Left lung (tissue), 10 donors: ENCODE measurements around the gene ULK3. TPM values are rescaled to one million over a fixed set of nuclear protein-coding genes. Genes with fewer than 3 reads are reported as not detected.

Experiments
- ATAC-seq: fragments of 200-7000 bp; cut with Tn5 transposase; one replicate; pipeline ENCODE4 v1.9.1; 2020; ENCODE audit warnings: moderate library complexity
- DNase-seq, 4 donors: peaks; one replicate each; pipeline ENCODE4 v3.0.0-alpha.2; 2013 to 2020
- H3K27ac ChIP-seq, 2 donors: fragments of 200-600 bp; sonication (generic) in 1 of 2; one replicate each; pipeline versions ENCODE4 v1.5.0 to v1.8.0; 2020 to 2021
- H3K27me3 ChIP-seq, 2 donors: fragments of 200-600 bp; sonication (generic) in 1 of 2; one replicate each; pipeline versions ENCODE4 v1.5.0 to v1.8.0; 2020 to 2021
- H3K36me3 ChIP-seq, 2 donors: fragments of 200-600 bp; sonication (generic) in 1 of 2; one replicate each; pipeline versions ENCODE4 v1.5.0 to v1.8.0; 2020 to 2021
- H3K4me1 ChIP-seq, 2 donors: fragments of 200-600 bp; one replicate each; pipeline ENCODE4 v1.8.0; 2021
- H3K4me3 ChIP-seq, 2 donors: fragments of 200-600 bp; sonication (generic) in 1 of 2; one replicate each; pipeline versions ENCODE4 v1.5.0 to v1.8.0; 2020 to 2021; ENCODE audit warnings: mild to moderate bottlenecking in 1 of 2
- H3K9me3 ChIP-seq, 2 donors: fragments of 200-600 bp; sonication (generic) in 1 of 2; one replicate each; pipeline versions ENCODE4 v1.5.0 to v1.8.0; 2020 to 2021
- intact Hi-C, 2 donors: fragments of 100-400 bp; cut with DNase I; formaldehyde crosslinking; loops; one replicate each; pipeline versions ENCODE4 v1.11.2 to v1.14.2; 2022
- polyA plus RNA-seq, 6 donors: library from polyadenylated mRNA; unstranded; fragments of 120-200 nt; gene quantifications; one replicate each; pipeline ENCODE4 v1.2.1, GENCODE V29; 2013; ENCODE audit not compliant: insufficient read length in 6 of 6
- total RNA-seq, 2 donors: library from RNA; stranded (reverse); fragmentation: NEBNext Ultra II Directional; extraction: Animal tissue kit (Norgen Biotek cat#: 25700); gene quantifications; one replicate each; pipeline ENCODE4 v1.2.1, GENCODE V29; 2021
- TF ChIP-seq, protein P1 (sequence below), 2 donors: fragments of 200-600 bp; sonication (generic) in 1 of 2; IDR thresholded peaks; one replicate each; pipeline versions ENCODE4 v1.5.0 to v1.8.0; 2021; ENCODE audit warnings: antibody characterized with exemption in 2 of 2
- donor health status: DM: no; HTN: yes; CAD: no.
- donor health status: DM: no; HTN: no; CAD: no.

The ULK3 gene
- total and polyA plus RNA-seq, 8 donors: 27.3 to 45.1 (median 37.4) TPM

DNA sequence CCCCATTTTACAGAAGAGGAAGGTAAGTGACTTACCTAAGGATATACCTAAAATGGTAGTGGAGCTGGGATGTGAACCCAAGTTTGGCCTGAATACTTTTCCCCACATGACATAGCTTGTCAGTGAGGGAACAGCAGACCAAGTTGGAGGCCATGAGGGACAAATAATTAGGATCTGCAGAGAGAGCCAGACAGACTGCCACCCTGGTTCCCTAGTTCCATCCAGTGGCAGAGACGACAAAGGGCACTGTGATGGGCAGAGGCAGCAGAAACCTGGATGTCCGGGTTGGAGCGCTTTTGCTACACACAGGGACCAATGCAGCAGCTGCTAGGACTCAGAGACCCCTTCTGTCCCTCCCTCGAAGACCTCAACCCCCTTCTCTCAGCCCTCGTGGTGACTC, 15.3 kb downstream of the ULK3 start:
- H3K4me1 ChIP-seq: no peaks in the 10 kb centered on the region
- intact Hi-C loops: no loop called here
- DNase-seq: no peak

DNA sequence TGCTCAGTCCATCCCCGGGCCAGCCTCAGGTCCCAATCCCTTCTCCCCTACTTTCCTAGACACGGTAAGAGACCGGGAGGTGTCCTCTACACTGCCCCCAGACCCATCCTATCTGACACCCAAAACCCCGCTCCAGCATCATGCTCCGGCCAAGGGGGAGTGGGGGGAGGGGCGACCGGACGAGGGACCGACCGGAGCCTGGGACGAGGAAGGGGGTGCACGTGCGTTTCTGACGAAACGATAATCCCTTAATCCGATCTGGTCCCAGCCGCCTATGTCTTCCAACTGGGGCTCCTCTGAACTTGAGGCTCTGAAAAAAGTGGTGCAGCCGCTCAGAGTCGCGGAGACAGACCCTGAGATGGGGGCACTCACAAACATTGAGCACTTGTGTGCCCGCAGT, 16.0 kb downstream of the ULK3 start:
- DNase-seq: no peak
- intact Hi-C loops: no loop called here
- no peak for ATAC-seq

More for the DNA sequence above, 15.3 kb downstream of the ULK3 start:
- no peak for ATAC-seq
- no peaks in the 10 kb centered on the region for H3K36me3 ChIP-seq
- H3K9me3 ChIP-seq: no peaks in the 10 kb centered on the region
- no peak overlapping the region for H3K27ac ChIP-seq
- peaks cover 9 to 50% of the 10 kb centered on the region in 2 donors for H3K27me3 ChIP-seq
- TF ChIP-seq, protein P1, sequence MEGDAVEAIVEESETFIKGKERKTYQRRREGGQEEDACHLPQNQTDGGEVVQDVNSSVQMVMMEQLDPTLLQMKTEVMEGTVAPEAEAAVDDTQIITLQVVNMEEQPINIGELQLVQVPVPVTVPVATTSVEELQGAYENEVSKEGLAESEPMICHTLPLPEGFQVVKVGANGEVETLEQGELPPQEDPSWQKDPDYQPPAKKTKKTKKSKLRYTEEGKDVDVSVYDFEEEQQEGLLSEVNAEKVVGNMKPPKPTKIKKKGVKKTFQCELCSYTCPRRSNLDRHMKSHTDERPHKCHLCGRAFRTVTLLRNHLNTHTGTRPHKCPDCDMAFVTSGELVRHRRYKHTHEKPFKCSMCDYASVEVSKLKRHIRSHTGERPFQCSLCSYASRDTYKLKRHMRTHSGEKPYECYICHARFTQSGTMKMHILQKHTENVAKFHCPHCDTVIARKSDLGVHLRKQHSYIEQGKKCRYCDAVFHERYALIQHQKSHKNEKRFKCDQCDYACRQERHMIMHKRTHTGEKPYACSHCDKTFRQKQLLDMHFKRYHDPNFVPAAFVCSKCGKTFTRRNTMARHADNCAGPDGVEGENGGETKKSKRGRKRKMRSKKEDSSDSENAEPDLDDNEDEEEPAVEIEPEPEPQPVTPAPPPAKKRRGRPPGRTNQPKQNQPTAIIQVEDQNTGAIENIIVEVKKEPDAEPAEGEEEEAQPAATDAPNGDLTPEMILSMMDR (IDR thresholded peaks at IDR 0.05): no peak
- no peak overlapping the region for H3K4me3 ChIP-seq

DNA sequence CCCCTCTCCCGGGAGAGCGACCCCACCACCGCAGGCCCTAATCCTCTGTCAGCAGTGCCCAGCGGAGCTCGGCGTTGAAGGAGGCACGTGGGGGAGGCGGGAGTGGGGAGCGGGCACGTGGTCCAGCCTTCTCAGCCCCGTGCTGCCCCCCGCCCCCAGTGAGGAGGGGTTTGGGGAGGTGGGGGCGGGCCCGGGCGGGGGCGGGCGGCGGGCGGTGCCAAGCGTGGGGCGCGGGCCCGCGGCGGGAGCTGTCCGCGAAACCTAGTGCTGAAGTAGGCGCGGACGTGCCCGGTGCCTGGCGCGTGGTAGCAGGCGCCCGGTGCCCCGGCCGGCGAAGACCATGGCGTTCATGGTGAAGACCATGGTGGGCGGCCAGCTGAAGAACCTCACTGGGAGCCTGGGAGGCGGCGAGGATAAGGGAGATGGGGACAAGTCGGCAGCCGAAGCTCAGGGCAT, 16.6 kb downstream of the ULK3 start, which contains the start of gene CPLX3:
Gene CPLX3, plus strand, starts transcription at position 264 of the 456 bp plus-strand sequence. Its CDS starts 77 bp downstream, at position 341.
- TF ChIP-seq, protein P1 (IDR thresholded peaks at IDR 0.05): no peak
- H3K4me3 ChIP-seq: no peak within 1 kb of the TSS
- intact Hi-C loops: no loop called here
- peak; percentile 81 for ATAC-seq
- peaks cover 9 to 50% of the 10 kb centered on the region in 2 donors for H3K27me3 ChIP-seq
- no peaks in the 10 kb centered on the region for H3K9me3 ChIP-seq
- no peak within 1 kb of the TSS for H3K27ac ChIP-seq
- no peaks in the 10 kb centered on the region for H3K36me3 ChIP-seq
- peak in 1 of 4 donors; percentile 44 for DNase-seq
- no peaks in the 10 kb centered on the region for H3K4me1 ChIP-seq

More for the DNA sequence above, 16.0 kb downstream of the ULK3 start:
- no peaks in the 10 kb centered on the region for H3K36me3 ChIP-seq
- no peaks in the 10 kb centered on the region for H3K9me3 ChIP-seq
- H3K27me3 ChIP-seq: peaks cover 9 to 50% of the 10 kb centered on the region in 2 donors
- H3K4me1 ChIP-seq: no peaks in the 10 kb centered on the region
- TF ChIP-seq, protein P1 (IDR thresholded peaks at IDR 0.05): no peak
- no peak overlapping the region for H3K27ac ChIP-seq
- no peak overlapping the region for H3K4me3 ChIP-seq

DNA sequence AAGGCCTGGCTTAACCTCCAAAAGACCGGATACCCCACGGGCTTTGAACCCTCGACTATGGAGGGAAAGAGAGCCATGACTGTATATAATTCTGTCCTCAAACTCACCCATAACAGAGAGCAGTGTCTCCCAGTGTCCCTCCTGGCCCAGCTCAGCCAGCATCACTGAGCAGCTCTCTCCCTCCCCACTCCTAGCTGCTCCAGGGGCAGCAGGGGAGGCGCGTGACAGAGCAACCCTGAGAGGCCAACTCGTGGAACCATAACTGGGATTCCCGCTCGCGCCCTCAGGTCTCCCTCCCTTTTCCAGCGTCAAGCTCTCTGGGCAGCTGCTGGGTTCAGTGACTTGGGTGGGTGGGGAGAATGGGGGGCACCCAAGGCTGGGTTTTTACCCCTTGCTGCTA, 17.1 kb downstream of the ULK3 start:
- DNase-seq (no peak), ATAC-seq (no peak)
- Histone ChIP-seq H3K27me3 (peaks cover 9 to 51% of the 10 kb centered on the region in 2 donors), H3K27ac (no peak overlapping the region), H3K4me1 (no peaks in the 10 kb centered on the region), H3K36me3 (no peaks in the 10 kb centered on the region), H3K4me3 (no peak overlapping the region), H3K9me3 (no peaks in the 10 kb centered on the region)
- TF ChIP-seq, protein P1 (IDR thresholded peaks at IDR 0.05): no peak
- intact Hi-C loops: no loop called here

DNA sequence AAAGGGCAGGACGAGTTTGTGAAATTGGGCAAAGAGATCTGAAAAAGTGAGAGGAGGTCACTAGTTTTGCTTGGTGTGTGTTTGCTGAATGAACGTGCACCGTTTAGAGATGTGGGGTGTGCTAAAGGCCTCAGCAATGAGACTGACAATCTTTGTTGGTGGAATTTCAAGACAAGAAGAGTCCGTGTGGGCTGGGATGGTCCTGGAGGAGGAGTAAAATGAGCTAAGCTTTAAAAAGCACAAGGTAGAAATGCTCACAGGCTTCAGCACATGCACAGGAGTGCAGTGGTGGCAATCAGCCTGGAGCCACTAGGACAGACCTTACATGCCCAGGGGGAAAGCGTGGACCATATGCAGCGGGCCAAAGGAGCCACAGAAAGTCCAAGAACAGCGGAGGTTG, 18.0 kb downstream of the ULK3 start:
- H3K27ac ChIP-seq: no peak overlapping the region
- TF ChIP-seq, protein P1 (IDR thresholded peaks at IDR 0.05): no peak
- DNase-seq (no peak), ATAC-seq (no peak)
- H3K4me1 ChIP-seq: no peaks in the 10 kb centered on the region
- peaks cover 9 to 57% of the 10 kb centered on the region in 2 donors for H3K27me3 ChIP-seq
- H3K36me3 ChIP-seq: no peaks in the 10 kb centered on the region
- no peaks in the 10 kb centered on the region for H3K9me3 ChIP-seq
- no peak overlapping the region for H3K4me3 ChIP-seq
- intact Hi-C loops: no loop called here
